HUES64 (cell line): ENCODE data around the gene TMPRSS2.

Source experiments
- H3K27ac ChIP-seq: 2 replicates; pipeline ENCODE4 v1.7.0; 2013; ENCODE audit warnings: low read depth, low read length, inconsistent platforms
- H3K27me3 ChIP-seq: 2 replicates; pipeline ENCODE4 v1.6.1; 2013; ENCODE audit warnings: mild to moderate bottlenecking, low read length; ENCODE audit not compliant: insufficient read depth
- H3K36me3 ChIP-seq: 2 replicates; pipeline ENCODE4 v1.6.1; 2013; ENCODE audit warnings: mild to moderate bottlenecking, low read length; ENCODE audit not compliant: insufficient read depth
- H3K4me1 ChIP-seq: 2 replicates; pipeline ENCODE4 v1.6.1; 2013; ENCODE audit warnings: mild to moderate bottlenecking, low read length, moderate library complexity; ENCODE audit not compliant: insufficient read depth
- H3K4me3 ChIP-seq: 2 replicates; pipeline ENCODE4 v1.5.1; 2013; ENCODE audit warnings: mild to moderate bottlenecking, low read length, moderate library complexity
- H3K9ac ChIP-seq: 2 replicates; pipeline ENCODE4 v1.6.1; 2013; ENCODE audit warnings: mild to moderate bottlenecking, low read depth, low read length
- H3K9me3 ChIP-seq: 2 replicates; pipeline ENCODE4 v1.6.1; 2013; ENCODE audit warnings: low read depth, low read length; ENCODE audit not compliant: insufficient read depth
- WGBS: fragments of 150-250, 120-280 bp; methylation state at CpG from one replicate; pipeline ENCODE4 v1.1.7; 2013; ENCODE audit warnings: missing lambda C conversion rate; 5-methylcytosine and 5-hydroxymethylcytosine counted together

The TMPRSS2 gene

GRCh38 chr21:41445465-41445862 lies 62.5 kb downstream of the TMPRSS2 start:
- Histone ChIP-seq H3K27me3 (no peaks in the 10 kb centered on the region), H3K9ac (no peak overlapping the region), H3K4me3 (no peak overlapping the region), H3K4me1 (no peaks in the 10 kb centered on the region), H3K36me3 (no peaks in the 10 kb centered on the region), H3K9me3 (no peaks in the 10 kb centered on the region), H3K27ac (no peak overlapping the region)
- WGBS, result 91% methylated on average over 7 of the region's 7 CpGs

DNA sequence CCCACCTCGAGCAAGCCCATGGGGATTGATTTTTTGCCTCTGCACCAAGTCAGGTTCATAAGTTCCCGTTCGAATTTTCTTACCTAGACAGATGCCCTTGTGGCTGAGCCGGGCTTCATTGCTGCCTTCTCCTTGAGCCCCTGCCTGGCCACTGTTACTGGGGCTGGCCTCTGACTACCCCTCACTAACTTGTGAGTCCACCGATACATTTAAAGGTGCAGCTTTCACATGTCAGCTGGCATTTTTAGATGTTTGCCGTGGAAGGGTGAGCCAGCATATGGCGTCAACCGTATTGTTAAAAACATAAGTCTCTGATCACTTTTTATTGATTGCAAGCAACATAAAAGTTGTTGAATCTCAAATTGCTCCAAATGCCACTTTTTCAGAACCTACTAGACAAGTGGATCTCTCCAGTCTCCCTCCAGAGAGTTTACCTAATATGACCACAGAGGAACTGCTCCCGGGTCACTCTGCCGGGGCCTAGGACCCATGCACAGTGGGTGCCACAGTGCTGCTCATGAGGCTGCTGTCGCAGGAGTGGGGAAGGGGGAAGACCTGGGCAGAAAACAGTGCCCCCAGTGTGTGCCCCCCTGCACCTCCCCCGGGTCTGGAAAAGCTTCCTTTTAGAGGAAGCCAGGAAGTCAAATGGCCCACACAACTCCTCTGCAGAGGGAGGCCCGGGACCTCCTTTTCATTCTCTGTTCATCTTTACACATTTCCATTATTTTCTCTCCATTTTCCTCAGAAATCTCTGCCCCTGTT lies 63.1 kb downstream of the TMPRSS2 start:
- H3K4me1 ChIP-seq, result no peaks in the 10 kb centered on the region
- 93% methylated on average over 13 of the region's 13 CpGs for WGBS
- no peaks in the 10 kb centered on the region for H3K9me3 ChIP-seq
- H3K9ac ChIP-seq, result no peak overlapping the region
- H3K27ac ChIP-seq, result no peak overlapping the region
- no peaks in the 10 kb centered on the region for H3K27me3 ChIP-seq
- H3K4me3 ChIP-seq, result no peak overlapping the region
- H3K36me3 ChIP-seq, result no peaks in the 10 kb centered on the region

- Histone ChIP-seq H3K9ac (no peak overlapping the region), H3K4me1 (no peaks in the 10 kb centered on the region), H3K4me3 (no peak overlapping the region), H3K27me3 (no peaks in the 10 kb centered on the region), H3K9me3 (no peaks in the 10 kb centered on the region), H3K36me3 (no peaks in the 10 kb centered on the region), H3K27ac (no peak overlapping the region)
- WGBS, result 92% methylated on average over 7 of the region's 7 CpGs
These were observed 64.4 kb downstream of the TMPRSS2 start for GRCh38 chr21:41443562-41443961.

- WGBS, result 91% methylated on average over 2 of the region's 2 CpGs
- H3K36me3 ChIP-seq, result no peaks in the 10 kb centered on the region
- H3K9me3 ChIP-seq, result no peaks in the 10 kb centered on the region
- no peaks in the 10 kb centered on the region for H3K27me3 ChIP-seq
- no peak overlapping the region for H3K4me3 ChIP-seq
- H3K9ac ChIP-seq, result no peak overlapping the region
- H3K27ac ChIP-seq, result no peak overlapping the region
- H3K4me1 ChIP-seq, result no peaks in the 10 kb centered on the region; the same call in 1 of the 2 replicates
These were observed 65.3 kb downstream of the TMPRSS2 start for GRCh38 chr21:41442481-41443186.

DNA sequence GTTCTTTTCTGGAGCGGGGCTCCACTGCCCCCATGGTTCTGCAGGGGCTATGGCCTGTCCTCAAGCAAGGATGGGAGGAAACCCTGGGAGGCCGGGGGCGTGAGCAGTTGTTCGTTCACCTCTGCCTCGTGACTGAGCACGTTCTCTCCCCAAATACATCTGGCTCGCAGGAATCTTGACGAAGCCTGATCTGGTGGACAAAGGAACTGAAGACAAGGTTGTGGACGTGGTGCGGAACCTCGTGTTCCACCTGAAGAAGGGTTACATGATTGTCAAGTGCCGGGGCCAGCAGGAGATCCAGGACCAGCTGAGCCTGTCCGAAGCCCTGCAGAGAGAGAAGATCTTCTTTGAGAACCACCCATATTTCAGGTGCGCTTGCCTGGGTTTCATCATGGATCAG lies 66.4 kb downstream of the TMPRSS2 start:
- Histone ChIP-seq H3K27me3 (no peaks in the 10 kb centered on the region), H3K4me3 (no peak overlapping the region), H3K36me3 (no peaks in the 10 kb centered on the region), H3K4me1 (no peaks in the 10 kb centered on the region; the same call in 1 of the 2 replicates), H3K9me3 (no peaks in the 10 kb centered on the region), H3K9ac (no peak overlapping the region), H3K27ac (no peak overlapping the region)
- 93% methylated on average over 14 of the region's 14 CpGs for WGBS

DNA sequence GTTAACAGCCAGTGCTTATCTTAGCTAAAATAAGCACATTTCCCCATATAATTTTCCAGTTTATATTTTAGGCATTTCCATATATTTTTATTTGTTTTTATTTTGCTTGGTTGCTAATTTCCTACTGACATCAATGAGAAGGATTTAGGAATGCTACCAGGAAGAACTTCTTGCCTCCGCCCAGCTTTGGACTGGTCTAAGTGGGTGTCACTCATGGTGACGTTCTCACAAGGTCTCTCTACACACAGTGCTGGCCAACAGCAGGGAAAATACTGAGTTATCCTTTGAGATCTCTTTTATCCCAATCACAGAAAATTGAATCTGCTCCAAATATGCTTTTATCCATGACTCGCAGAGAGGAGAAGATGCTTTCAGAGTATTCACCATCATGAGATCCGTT lies 68.7 kb downstream of the TMPRSS2 start:
- Histone ChIP-seq H3K27ac (no peak overlapping the region), H3K9me3 (peaks cover 3% of the 10 kb centered on the region; the same call in 1 of the 2 replicates), H3K27me3 (no peaks in the 10 kb centered on the region), H3K9ac (no peak overlapping the region), H3K36me3 (no peaks in the 10 kb centered on the region), H3K4me1 (no peaks in the 10 kb centered on the region; the same call in 1 of the 2 replicates), H3K4me3 (no peak overlapping the region)
- 85% methylated on average over 4 of the region's 4 CpGs for WGBS

GRCh38 chr21:41438425-41439113 lies 69.4 kb downstream of the TMPRSS2 start:
- 94% methylated on average over 13 of the region's 13 CpGs for WGBS
- no peaks in the 10 kb centered on the region for H3K27me3 ChIP-seq
- H3K36me3 ChIP-seq, result no peaks in the 10 kb centered on the region

GRCh38 chr21:41437729-41438128 lies 70.2 kb downstream of the TMPRSS2 start:
- peaks cover 3% of the 10 kb centered on the region; the same call in 1 of the 2 replicates for H3K9me3 ChIP-seq
- WGBS, result 71% methylated on average over 2 of the region's 2 CpGs

More at GRCh38 chr21:41438425-41439113, 69.4 kb downstream of the TMPRSS2 start:
- no peak overlapping the region for H3K27ac ChIP-seq
- H3K4me1 ChIP-seq, result no peaks in the 10 kb centered on the region; the same call in 1 of the 2 replicates
- no peak overlapping the region for H3K4me3 ChIP-seq
- peaks cover 3% of the 10 kb centered on the region; the same call in 1 of the 2 replicates for H3K9me3 ChIP-seq
- H3K9ac ChIP-seq, result no peak overlapping the region

DNA sequence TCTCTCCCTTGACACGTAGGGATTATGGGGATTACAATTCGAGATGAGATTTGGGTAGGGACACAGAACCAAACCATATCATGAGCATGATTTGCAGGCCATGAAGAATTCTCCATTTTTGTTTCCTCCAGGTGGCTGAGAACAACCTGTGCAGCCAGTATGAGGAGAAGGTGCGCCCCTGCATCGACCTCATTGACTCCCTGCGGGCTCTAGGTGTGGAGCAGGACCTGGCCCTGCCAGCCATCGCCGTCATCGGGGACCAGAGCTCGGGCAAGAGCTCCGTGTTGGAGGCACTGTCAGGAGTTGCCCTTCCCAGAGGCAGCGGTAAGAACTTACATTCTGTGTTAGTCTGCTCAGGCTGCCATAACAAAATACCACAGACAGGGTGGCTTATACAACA lies 72.3 kb downstream of the TMPRSS2 start:
- H3K4me1 ChIP-seq, result peaks cover 6% of the 10 kb centered on the region
- no peak overlapping the region for H3K4me3 ChIP-seq
- H3K27me3 ChIP-seq, result no peaks in the 10 kb centered on the region
- no peak overlapping the region for H3K27ac ChIP-seq
- H3K9ac ChIP-seq, result no peak overlapping the region
- peaks cover 3% of the 10 kb centered on the region; the same call in 1 of the 2 replicates for H3K9me3 ChIP-seq
- no peaks in the 10 kb centered on the region for H3K36me3 ChIP-seq
- 97% methylated on average over 11 of the region's 11 CpGs for WGBS

More at GRCh38 chr21:41437729-41438128, 70.2 kb downstream of the TMPRSS2 start:
- Histone ChIP-seq H3K36me3 (no peaks in the 10 kb centered on the region), H3K27ac (no peak overlapping the region), H3K27me3 (no peaks in the 10 kb centered on the region), H3K4me3 (no peak overlapping the region), H3K9ac (no peak overlapping the region), H3K4me1 (peaks cover 3% of the 10 kb centered on the region)

GRCh38 chr21:41433566-41433965 lies 74.4 kb downstream of the TMPRSS2 start:
- H3K9me3 ChIP-seq, result peaks cover 3% of the 10 kb centered on the region; the same call in 1 of the 2 replicates
- peaks cover 6% of the 10 kb centered on the region for H3K4me1 ChIP-seq
- WGBS, result 90% methylated on average over 2 of the region's 2 CpGs
- no peak overlapping the region for H3K27ac ChIP-seq
- H3K9ac ChIP-seq, result no peak overlapping the region
- H3K4me3 ChIP-seq, result no peak overlapping the region
- no peaks in the 10 kb centered on the region for H3K36me3 ChIP-seq
- H3K27me3 ChIP-seq, result peaks cover 4% of the 10 kb centered on the region
